K562 (cell line): ENCODE measurements around the gene TEX53. TPM values are rescaled to one million over a fixed set of nuclear protein-coding genes. Genes with fewer than 3 reads are reported as not detected.

Experiments
- ATAC-seq: fragments of 200-7000 bp; cut with Tn5 transposase; 3 replicates; pipeline ENCODE4 v1.9.1; 2020; ENCODE audit warnings: moderate library complexity
- BruUV-seq: library from RNA; stranded (reverse); fragments of 400-500 nt; replicated peaks from 2 replicates; lab custom pipeline; 2021; lab: Mats Ljungman, UMichigan
- CTCF ChIA-PET: fragments of 300-600 bp; formaldehyde crosslinking; extraction: SDS; loops from one replicate; lab custom pipeline; 2021; ENCODE audit warnings: low intra/inter-chr PET ratio; lab: Yijun Ruan, JAX
- POLR2A ChIA-PET: fragments of 300-600, 350-650 bp; sonication (Branson Sonifier 250); formaldehyde crosslinking; extraction: SDS; loops from one replicate; lab custom pipeline; 2021; ENCODE audit warnings: antibody characterized with exemption, inconsistent platforms; lab: Yijun Ruan, JAX
- DNase-seq, 4 experiments: peaks; one replicate each; pipeline versions ENCODE4 v3.0.0 to v3.0.0-alpha.2; 2011 to 2018; ENCODE audit warnings: low spot score in 3 of 4, mixed read lengths in 3 of 4; ENCODE audit errors: extremely low read depth in 1 of 4
- FAIRE-seq: peaks from 2 replicates; lab custom pipeline; 2011; peaks lifted over from hg19 to GRCh38; lab: Jason Lieb, UNC
- H2AFZ ChIP-seq: 2 replicates; pipeline ENCODE4 v1.6.0; 2011; ENCODE audit warnings: low read depth, low read length, control low read depth, inconsistent platforms
- H3K27ac ChIP-seq: fragments of 200-600 bp; 3 replicates; pipeline ENCODE4 v1.8.0; 2011; ENCODE audit warnings: low read depth, mild to moderate bottlenecking, control low read depth, inconsistent platforms, low read length, moderate library complexity, mixed read lengths; ENCODE audit errors: extremely low read depth
- H3K27me3 ChIP-seq, 2 experiments: fragments of 300-600 bp in 1 of 2; 2 replicates in 1 of 2; 3 replicates in 1 of 2; pipeline versions ENCODE4 v1.6.0 to v1.8.0; 2011; ENCODE audit warnings: inconsistent platforms in 2 of 2, low read length in 2 of 2, mild to moderate bottlenecking in 1 of 2, mixed read lengths in 1 of 2, moderate library complexity in 1 of 2; ENCODE audit not compliant: control insufficient read depth in 2 of 2, insufficient read depth in 2 of 2
- H3K36me3 ChIP-seq: fragments of 300-600 bp; 3 replicates; pipeline ENCODE4 v1.8.0; 2011; ENCODE audit warnings: mild to moderate bottlenecking, low read length, inconsistent platforms; ENCODE audit not compliant: control insufficient read depth, insufficient read depth
- H3K4me1 ChIP-seq, 2 experiments: fragments of 200-600 bp in 1 of 2; replicated peaks in 1 of 2; 2 replicates in 1 of 2; 3 replicates in 1 of 2; pipeline versions ENCODE4 v1.5.1 to v1.8.0; 2011; ENCODE audit warnings: inconsistent platforms in 2 of 2, low read length in 2 of 2, mild to moderate bottlenecking in 1 of 2, mixed read lengths in 1 of 2, moderate library complexity in 1 of 2; ENCODE audit not compliant: control insufficient read depth in 2 of 2, insufficient read depth in 2 of 2
- H3K4me2 ChIP-seq: 2 replicates; pipeline ENCODE4 v1.6.1; 2011; ENCODE audit warnings: low read length, control low read depth, inconsistent platforms, mixed read lengths; ENCODE audit not compliant: insufficient read depth
- H3K4me3 ChIP-seq: fragments of 200-600 bp; sonication (generic), shearing (Covaris generic); 2 replicates; pipeline ENCODE4 v1.5.1; 2016; ENCODE audit warnings: control low read depth, inconsistent platforms
- H3K79me2 ChIP-seq: fragments of 200-600 bp; 3 replicates; pipeline ENCODE4 v1.8.0; 2011; ENCODE audit warnings: low read length, inconsistent platforms; ENCODE audit not compliant: control insufficient read depth, insufficient read depth
- H3K9ac ChIP-seq, 2 experiments: 2 replicates each; pipeline versions ENCODE4 v1.6.0 to v1.6.1; 2011; ENCODE audit warnings: low read depth in 2 of 2, low read length in 2 of 2, control low read depth in 1 of 2, inconsistent platforms in 1 of 2, mild to moderate bottlenecking in 1 of 2, mixed read lengths in 1 of 2; ENCODE audit not compliant: insufficient read depth in 1 of 2
- H3K9me1 ChIP-seq: one replicate; pipeline ENCODE4 v1.6.0; 2011; ENCODE audit warnings: inconsistent platforms, mild to moderate bottlenecking, low read length, moderate library complexity; ENCODE audit not compliant: control insufficient read depth, insufficient read depth
- H3K9me3 ChIP-seq: replicated peaks from 2 replicates; pipeline ENCODE4 v1.5.1; 2011; ENCODE audit warnings: low read depth, low read length, inconsistent platforms; ENCODE audit not compliant: control insufficient read depth, insufficient read depth
- H4K20me1 ChIP-seq: replicated peaks from 2 replicates; pipeline ENCODE4 v1.6.1; 2011; ENCODE audit warnings: low read length, inconsistent platforms, mixed read lengths; ENCODE audit not compliant: control insufficient read depth, insufficient read depth
- BCL6 ChIP-seq: fragments of 250-450 bp; sonication (Bioruptor Pico); IDR thresholded peaks from 2 replicates; pipeline ENCODE4 v1.4.0; 2020
- CEBPG ChIP-seq, 3 experiments: fragments of 200-800 bp in 1 of 3; sonication (Bioruptor generic) in 1 of 3; sonication (generic) in 1 of 3; formaldehyde crosslinking in 1 of 3; IDR thresholded peaks in 2 of 3; conservative IDR thresholded peaks in 1 of 3; 2 replicates each; pipeline versions ENCODE4 v1.6.1 to v1.8.0; 2016 to 2022; ENCODE audit warnings: missing compliant biosample characterization in 2 of 3, missing genetic modification characterization in 2 of 3, mild to moderate bottlenecking in 1 of 3, missing genetic modification reagents in 1 of 3
- ELF1 ChIP-seq: fragments of 200-800 bp; sonication (Bioruptor generic); IDR thresholded peaks from 2 replicates; pipeline ENCODE4 v1.6.1; 2016; ENCODE audit warnings: missing genetic modification characterization, missing compliant biosample characterization
- ETS2 ChIP-seq: IDR thresholded peaks from 2 replicates; pipeline ENCODE4 v1.6.1; 2016; ENCODE audit warnings: borderline replicate concordance, missing genetic modification characterization, mild to moderate bottlenecking, moderate library complexity, missing compliant biosample characterization; ENCODE audit not compliant: poor library complexity, severe bottlenecking
- JUNB ChIP-seq: fragments of 450-650 bp; formaldehyde crosslinking; conservative IDR thresholded peaks from 2 replicates; pipeline ENCODE4 v1.4.0; 2020; ENCODE audit warnings: mild to moderate bottlenecking
- MEIS2 ChIP-seq: fragments of 450-650 bp; IDR thresholded peaks from 2 replicates; pipeline ENCODE4 v1.6.1; 2014; ENCODE audit warnings: mild to moderate bottlenecking; ENCODE audit not compliant: partially characterized antibody
- RAD51 ChIP-seq: fragments of 450-650 bp; IDR thresholded peaks from 2 replicates; pipeline ENCODE4 v1.7.1; 2016; ENCODE audit warnings: low read depth, mild to moderate bottlenecking, borderline replicate concordance
- SOX6 ChIP-seq: fragments of 450-650 bp; IDR thresholded peaks from 2 replicates; pipeline ENCODE4 v1.6.1; 2014; ENCODE audit warnings: mild to moderate bottlenecking
- SRSF9 ChIP-seq: fragments of 200-400 bp; formaldehyde crosslinking; IDR thresholded peaks from 2 replicates; pipeline ENCODE4 v1.6.1; 2017; ENCODE audit warnings: low read depth, low read length, borderline replicate concordance
- SUPT5H ChIP-seq: fragments of 450-650 bp; IDR thresholded peaks from 2 replicates; pipeline ENCODE4 v1.6.1; 2016
- TAL1 ChIP-seq: fragments of 450-650 bp; IDR thresholded peaks from 2 replicates; pipeline ENCODE4 v1.6.1; 2016; ENCODE audit warnings: mild to moderate bottlenecking
- TRIM24 ChIP-seq, 2 experiments: fragments of 450-650 bp; IDR thresholded peaks; 2 replicates each; pipeline ENCODE4 v1.6.1; 2016
- ZNF12 ChIP-seq: sonication (generic); formaldehyde crosslinking; IDR thresholded peaks from 2 replicates; pipeline ENCODE4 v1.4.0; 2020; ENCODE audit warnings: mild to moderate bottlenecking, missing genetic modification reagents
- ZNF197 ChIP-seq: fragments of 200-800 bp; sonication (Bioruptor generic); IDR thresholded peaks from 2 replicates; pipeline ENCODE4 v1.6.1; 2016; ENCODE audit warnings: low read depth, missing genetic modification characterization, missing compliant biosample characterization
- WGBS: fragments of 100-300 bp; shearing (Covaris generic); methylation state at CpG from one replicate; pipeline ENCODE4 v1.1.6; 2016; ENCODE audit warnings: low coverage, mixed read lengths; ENCODE audit not compliant: insufficient coverage; ENCODE audit errors: missing lambda C conversion rate; 5-methylcytosine and 5-hydroxymethylcytosine counted together
- in situ Hi-C: fragments of 300-500 bp; cut with MboI; formaldehyde crosslinking; loops from 4 replicates; pipeline ENCODE4 v1.15.0; 2018; ENCODE audit warnings: inconsistent platforms, mixed read lengths
- intact Hi-C: fragments of 100-400 bp; cut with micrococcal nuclease; formaldehyde crosslinking; loops from 2 replicates; pipeline ENCODE4 v1.14.2; 2022
- polyA plus RNA-seq, 8 experiments: library from polyadenylated mRNA; depleted of rRNA in 4 of 8; stranded (reverse) in 5 of 8; unstranded in 3 of 8; fragments of >200 nt; fragmentation: Nextera tagmentation in 2 of 8; fragmentation: Illumina TruSeq in 1 of 8; extraction: Ambion mirVana in 2 of 8; extraction: Trizol in 1 of 8; gene quantifications; 2 replicates each; pipeline versions ENCODE4 v1.2.1 to v1.2.3, GENCODE V29; 2011 to 2014; ENCODE audit warnings: inconsistent platforms in 1 of 8, missing spikeins in 1 of 8
- total RNA-seq, 7 experiments: library from RNA; depleted of rRNA in 6 of 7; stranded (reverse); fragments of >200 nt in 6 of 7; fragmentation: Illumina TruSeq in 2 of 7; extraction: Trizol in 2 of 7; gene quantifications; 2 replicates each; pipeline versions ENCODE4 v1.2.1 to v1.2.3, GENCODE V29; 2011 to 2021; ENCODE audit warnings: low replicate concordance in 1 of 7
- TF ChIP-seq, protein P1 (sequence below): sonication (generic); formaldehyde crosslinking; IDR thresholded peaks from 2 replicates; pipeline ENCODE4 v1.9.0; 2022; ENCODE audit warnings: mild to moderate bottlenecking, missing genetic modification reagents
- TF ChIP-seq, protein P2 (sequence below), 2 experiments: IDR thresholded peaks in 1 of 2; conservative IDR thresholded peaks in 1 of 2; 2 replicates each; pipeline ENCODE4 v1.6.1; 2016; ENCODE audit warnings: low read depth in 2 of 2, mild to moderate bottlenecking in 1 of 2, missing compliant biosample characterization in 1 of 2, missing genetic modification characterization in 1 of 2, moderate library complexity in 1 of 2

Gene TEX53
- total and polyA plus RNA-seq, 9 of the 15 experiments (the other 6 are each of a cell fraction or from before 2014, with no cell fraction given): not detected

DNA sequence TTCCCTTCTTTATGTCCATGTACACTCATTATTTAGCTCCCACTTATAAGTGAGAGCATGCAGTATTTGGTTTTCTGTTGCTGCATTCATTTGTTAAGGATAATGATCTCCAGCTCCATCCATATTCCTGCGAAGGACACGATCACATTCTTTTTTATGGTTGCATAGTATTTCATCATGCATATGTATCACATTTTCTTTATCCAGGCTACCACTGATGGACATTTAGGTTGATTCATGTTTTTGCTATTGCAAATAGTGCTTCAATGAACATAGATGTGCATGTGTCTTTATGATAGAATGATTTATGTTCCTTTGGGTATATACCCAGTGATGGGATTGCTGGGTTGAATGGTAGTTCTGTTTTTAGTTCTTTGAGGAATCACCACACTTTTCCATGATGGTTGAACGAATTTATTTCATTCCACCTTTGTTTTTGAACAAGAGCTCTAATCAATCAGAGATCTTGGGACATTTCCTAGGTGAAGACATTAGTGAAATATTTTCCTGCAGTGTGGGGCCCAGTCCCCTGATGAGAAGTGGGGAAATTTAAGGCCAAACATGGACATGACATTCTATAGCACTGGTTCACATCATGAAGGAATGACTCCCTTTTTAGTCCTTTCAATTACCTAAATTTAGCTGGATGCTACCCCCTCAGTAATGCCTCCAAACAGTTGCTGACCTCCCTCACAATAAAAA, 31.5 kb upstream of the TEX53 start (continued):
- no peak for TF ChIP-seq CEBPG (CRISPR knock-in tag; IDR thresholded peaks at IDR 0.05)
- TF ChIP-seq CEBPG (tag; conservative IDR thresholded peaks at IDR 0.05 in 1 of 2, IDR thresholded peaks at IDR 0.05 in 1 of 2): peak in 1 of 2 experiments; percentile 83; a peak in 3 of 4 replicates
- TF ChIP-seq SOX6: no peak
- TF ChIP-seq, protein P1, sequence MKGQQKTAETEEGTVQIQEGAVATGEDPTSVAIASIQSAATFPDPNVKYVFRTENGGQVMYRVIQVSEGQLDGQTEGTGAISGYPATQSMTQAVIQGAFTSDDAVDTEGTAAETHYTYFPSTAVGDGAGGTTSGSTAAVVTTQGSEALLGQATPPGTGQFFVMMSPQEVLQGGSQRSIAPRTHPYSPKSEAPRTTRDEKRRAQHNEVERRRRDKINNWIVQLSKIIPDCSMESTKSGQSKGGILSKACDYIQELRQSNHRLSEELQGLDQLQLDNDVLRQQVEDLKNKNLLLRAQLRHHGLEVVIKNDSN (CRISPR knock-in tag): no peak
- TF ChIP-seq SUPT5H: no peak
- TF ChIP-seq TRIM24 (IDR thresholded peaks at IDR 0.05): peak; percentile 47 to 56; a peak in 2 of 4 replicates
- TF ChIP-seq RAD51: no peak
- no peak for TF ChIP-seq BCL6 (CRISPR knock-in tag)
- no peak for TF ChIP-seq ELF1 (tag)
- TF ChIP-seq SRSF9: no peak
- TF ChIP-seq ZNF197 (CRISPR knock-in tag): no peak
- no peak for TF ChIP-seq ZNF12

DNA sequence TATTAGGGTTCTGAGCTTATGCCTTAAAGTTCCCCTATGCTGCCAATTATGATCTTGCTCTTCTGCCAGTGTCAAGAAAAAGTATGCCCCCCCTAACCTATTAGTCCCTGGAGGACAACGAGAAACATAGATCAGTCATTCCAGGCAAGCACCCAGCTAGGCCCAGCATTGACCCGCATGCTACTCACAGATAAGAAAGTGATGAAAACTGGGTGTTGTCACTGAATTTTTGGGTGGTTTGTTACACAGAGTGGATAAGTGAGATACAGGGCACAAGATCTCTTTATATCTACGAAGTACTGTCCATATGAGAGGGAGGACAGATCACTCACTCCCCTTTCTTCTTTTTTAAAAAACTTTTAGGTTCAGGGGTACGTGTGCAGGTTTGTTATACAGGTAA, 30.8 kb upstream of the TEX53 start:
- no peak overlapping the region for H3K4me3 ChIP-seq
- peak; percentile 43; the same call in 1 of the 2 replicates for TF ChIP-seq TAL1
- no peak for TF ChIP-seq JUNB (CRISPR knock-in tag)
- TF ChIP-seq, protein P2, sequence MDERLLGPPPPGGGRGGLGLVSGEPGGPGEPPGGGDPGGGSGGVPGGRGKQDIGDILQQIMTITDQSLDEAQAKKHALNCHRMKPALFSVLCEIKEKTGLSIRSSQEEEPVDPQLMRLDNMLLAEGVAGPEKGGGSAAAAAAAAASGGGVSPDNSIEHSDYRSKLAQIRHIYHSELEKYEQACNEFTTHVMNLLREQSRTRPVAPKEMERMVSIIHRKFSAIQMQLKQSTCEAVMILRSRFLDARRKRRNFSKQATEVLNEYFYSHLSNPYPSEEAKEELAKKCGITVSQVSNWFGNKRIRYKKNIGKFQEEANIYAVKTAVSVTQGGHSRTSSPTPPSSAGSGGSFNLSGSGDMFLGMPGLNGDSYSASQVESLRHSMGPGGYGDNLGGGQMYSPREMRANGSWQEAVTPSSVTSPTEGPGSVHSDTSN (CRISPR knock-in tag; IDR thresholded peaks at IDR 0.05; ENCODE audit: low read depth): no peak
- TF ChIP-seq, protein P2 (tag; conservative IDR thresholded peaks at IDR 0.05; ENCODE audit: low read depth): peak; percentile 66
- no peak for TF ChIP-seq ETS2
- TF ChIP-seq MEIS2: peak; percentile 42
- TF ChIP-seq, all 486 proteins: peak for 3
- Histone ChIP-seq H3K9ac (no peak overlapping the region), H3K9me1 (no peaks in the 10 kb centered on the region), H4K20me1 (no peaks in the 10 kb centered on the region), H3K27ac (no peak overlapping the region), H2AFZ (no peak overlapping the region), H3K4me2 (no peak overlapping the region), H3K4me1 (no peaks in the 10 kb centered on the region), H3K79me2 (no peaks in the 10 kb centered on the region), H3K9me3 (no peaks in the 10 kb centered on the region), H3K27me3 (peaks cover 6 to 7% of the 10 kb centered on the region in 2 experiments), H3K36me3 (no peaks in the 10 kb centered on the region)
- intact Hi-C loops (loop anchor here (10.0 kb wide), 1 partner anchor 906 kb away; no protein-coding TSS in a partner anchor), in situ Hi-C loops (no loop called here)
- FAIRE-seq (no peak), DNase-seq (peak in 1 of 4 experiments; percentile 9), ATAC-seq (peak; percentile 67)
- CTCF ChIA-PET: no interaction called here
- WGBS: 5% methylated on average over 4 of the region's 4 CpGs
- POLR2A ChIA-PET: interaction anchor here (0.8 kb wide), 1 partner anchor 101 kb away, joined by 3 read pairs; the partner anchor contains the start of gene ATP6V1G1
- BruUV-seq: no TSS peak
